HG02763 (cell line): ENCODE results near the gene FAM193B.
"Not testable (repeated sequence)": the region's sequence is repeated elsewhere in the genome, so short reads cannot be mapped to it uniquely, and the experiment has no call there.

Experiments used
- ATAC-seq: cut with Tn5 transposase; IDR thresholded peaks from one replicate; pipeline ENCODE4 v1.9.1; 2021; ENCODE audit warnings: mild to moderate bottlenecking, moderate library complexity; ENCODE audit not compliant: unreplicated experiment

Gene FAM193B

DNA sequence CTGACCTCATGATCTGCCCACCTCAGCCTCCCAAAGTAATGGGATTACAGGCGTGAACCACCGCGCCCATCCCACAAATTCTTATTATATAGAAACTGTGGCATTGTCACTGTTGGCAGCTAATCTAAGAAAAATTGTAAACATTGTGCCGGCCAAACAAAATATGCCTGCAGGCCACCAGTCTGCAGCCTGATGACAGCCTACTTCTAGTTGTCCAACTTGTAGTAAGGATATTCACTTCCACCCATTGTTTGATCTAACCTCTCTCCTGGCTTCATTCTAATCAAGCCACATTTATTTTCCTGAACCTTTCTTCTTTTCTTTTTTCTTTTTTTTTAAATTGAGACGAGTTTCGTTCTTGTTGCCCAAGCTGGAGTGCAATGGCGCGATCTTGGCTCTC is 24.0 kb upstream of the FAM193B start:
- no peak for ATAC-seq

DNA sequence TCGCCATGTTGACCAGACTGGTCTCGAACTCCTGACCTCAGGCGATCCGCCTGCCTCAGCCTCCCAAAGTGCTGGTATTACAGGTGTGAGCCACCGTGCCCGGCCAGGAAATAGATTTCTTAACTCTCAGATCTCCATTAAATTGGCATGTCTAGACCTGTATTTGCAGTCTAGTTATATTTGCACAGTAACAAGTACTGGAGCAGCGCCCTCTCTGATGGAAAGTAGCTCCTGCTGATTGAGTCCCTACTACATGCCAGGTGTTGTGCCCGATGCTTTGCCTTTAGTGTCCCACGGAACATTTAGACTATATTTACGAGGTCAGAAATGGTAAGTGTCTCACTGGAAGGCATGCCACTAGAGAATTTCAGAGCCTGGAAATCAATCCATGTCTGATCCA is 21.8 kb upstream of the FAM193B start:
- no peak for ATAC-seq

DNA sequence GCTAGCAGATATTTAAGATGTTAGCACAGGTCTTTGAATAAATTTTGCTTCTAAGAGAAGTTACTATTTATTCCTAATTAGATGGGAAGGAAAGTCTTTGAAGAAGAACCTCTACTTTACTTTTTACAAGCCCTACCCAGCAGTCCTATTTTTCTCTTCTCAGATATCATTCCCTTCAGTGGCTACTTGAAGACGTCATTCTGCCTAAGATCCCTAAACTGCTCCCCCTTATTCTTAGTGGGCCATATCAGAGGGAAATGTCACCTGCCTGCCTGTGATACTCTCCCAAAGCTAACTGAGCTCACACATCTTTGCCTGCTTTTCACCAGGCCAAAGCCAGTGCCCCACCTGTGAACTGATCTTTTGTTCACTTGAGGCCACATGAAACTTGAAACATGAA is 21.1 kb upstream of the FAM193B start:
- no peak for ATAC-seq

DNA sequence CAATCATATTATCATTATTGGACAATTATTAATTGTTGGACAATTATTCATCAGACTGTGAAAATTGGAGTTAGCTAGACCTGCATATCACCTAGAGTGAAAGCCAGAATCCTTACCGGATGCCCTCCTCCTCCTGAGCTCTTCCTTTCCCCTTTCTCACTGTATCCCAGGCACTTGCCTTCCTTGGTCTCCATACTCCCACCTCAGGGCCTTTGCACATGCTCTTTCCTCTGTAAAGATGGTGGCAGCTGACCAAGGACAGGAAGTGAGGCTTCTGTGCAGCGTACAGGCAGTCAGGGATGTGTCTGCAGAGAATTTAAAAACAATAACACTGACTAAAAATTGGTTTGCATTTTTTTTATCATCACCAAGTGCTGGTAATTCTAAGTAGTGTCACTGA is 15.5 kb upstream of the FAM193B start:
- no peak for ATAC-seq

DNA sequence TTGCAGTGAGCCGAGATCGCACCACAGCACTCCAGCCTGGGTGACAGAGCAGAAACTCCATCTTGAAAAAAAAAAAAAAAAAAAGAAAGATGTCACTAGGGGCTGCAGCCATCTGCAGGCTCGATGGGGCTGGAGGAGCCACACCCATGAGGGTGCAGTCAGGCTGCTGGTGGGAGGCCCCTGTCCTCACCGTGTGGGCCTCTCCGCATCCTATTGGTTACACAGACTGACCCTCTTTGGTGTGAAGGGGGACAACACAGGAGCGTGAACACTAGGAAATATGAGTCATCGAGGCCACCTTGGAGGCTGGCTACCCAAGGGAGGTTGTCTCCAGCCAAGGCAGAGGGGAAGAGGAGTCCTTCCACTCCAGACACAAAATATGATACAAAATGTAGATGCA is 14.0 kb upstream of the FAM193B start:
- ATAC-seq: no peak

DNA sequence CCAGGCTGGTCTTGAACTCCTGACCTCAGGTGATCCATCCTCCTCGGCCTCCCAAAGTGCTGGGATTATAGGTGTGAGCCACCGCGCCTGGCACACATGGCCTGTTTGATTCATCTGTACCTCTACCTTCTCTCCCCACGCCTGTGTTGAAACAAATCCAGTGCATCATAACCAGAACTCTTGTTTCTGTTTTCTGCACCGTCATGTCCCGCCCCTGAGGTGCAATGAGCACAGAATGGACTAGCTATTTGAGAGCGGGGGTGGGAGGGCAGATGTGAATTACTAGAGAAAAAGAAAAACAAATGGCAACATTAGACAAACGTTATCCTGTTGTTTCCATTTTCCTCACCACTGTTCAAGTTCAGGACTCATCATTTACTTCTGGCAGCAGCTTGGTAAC is 10.7 kb upstream of the FAM193B start:
- no peak for ATAC-seq

DNA sequence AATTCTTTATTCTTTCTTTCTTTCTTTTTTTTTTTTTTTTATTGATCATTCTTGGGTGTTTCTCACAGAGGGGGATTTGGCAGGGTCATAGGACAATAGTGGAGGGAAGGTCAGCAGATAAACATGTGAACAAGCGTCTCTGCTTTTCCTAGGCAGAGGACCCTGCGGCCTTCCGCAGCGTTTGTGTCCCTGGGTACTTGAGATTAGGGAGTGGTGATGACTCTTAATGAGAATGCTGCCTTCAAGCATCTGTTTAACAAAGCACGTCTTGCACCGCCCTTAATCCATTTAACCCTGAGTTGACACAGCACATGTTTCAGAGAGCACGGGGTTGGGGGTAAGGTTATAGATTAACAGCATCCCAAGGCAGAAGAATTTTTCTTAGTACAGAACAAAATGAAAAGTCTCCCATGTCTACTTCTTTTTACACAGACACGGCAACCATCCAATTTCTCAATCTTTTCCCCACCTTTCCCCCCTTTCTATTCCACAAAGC is 5.1 kb upstream of the FAM193B start:
- not testable (repeated sequence) for ATAC-seq

DNA sequence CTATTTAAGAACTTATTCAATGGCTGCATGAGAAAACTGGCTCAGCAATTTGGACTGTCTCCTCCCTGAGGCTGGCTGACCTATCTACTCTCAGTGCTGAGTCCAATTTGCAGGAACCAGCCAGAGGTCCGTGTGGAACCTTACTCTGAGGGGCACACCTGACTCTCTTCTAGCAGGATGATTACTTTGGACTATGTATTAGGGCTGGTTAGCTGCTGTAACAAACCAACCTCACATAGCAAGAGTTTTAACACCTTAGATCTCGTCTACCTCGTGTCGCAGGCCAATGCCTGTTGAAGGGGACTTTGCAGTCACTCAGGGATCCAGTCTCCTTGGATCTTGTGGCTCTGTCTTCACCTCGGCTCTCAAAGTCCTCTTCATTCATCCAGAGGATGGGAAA is 3.4 kb upstream of the FAM193B start:
- no peak for ATAC-seq

DNA sequence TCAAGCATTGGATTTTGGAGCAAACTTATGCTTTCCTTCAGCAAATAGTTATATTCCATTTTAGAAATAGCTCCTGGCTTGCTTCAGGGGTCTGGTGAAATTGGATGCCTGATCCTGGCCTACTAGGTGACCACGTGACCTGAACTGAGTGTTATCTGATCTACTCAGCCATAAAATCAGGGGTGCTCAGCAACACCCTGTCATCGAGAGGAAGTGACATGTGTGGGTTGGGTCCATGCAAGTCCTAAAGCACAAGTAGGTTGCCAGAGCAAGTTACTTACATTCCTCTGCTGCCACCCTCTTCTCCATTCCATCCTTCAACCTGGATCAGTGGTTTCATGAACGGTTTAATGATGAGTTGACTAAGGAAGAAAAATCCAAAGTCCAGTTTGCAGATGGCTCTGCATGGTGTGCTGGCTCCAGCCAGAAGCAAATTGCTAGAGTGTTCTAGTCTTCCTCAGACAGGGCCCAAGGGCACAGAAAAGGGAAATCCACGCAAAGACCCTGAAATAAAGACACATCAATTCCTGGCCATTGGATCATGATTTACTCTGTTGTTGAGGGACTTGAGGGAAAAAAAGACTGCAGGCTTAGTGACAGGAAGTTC is 2.8 kb upstream of the FAM193B start:
- ATAC-seq: no peak

DNA sequence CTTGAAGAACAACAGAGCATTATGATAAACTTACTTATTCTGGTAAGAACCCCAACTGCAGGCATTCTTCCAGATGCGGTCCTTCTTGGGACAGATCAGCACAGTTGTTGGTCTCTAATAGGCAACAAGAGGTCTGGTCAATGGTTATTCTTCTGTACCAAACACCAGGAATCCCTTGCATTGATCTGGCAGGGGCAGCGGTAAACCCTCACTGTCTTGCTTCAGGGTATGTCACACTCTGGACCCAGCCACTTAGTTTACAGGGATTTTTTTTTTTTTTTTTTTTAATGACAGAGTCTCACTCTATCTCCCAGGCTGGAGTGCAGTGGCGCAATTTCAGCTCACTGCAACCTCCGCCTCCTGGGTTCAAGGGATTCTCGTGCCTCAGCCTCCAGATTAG is 1.3 kb upstream of the FAM193B start:
- no peak for ATAC-seq

DNA sequence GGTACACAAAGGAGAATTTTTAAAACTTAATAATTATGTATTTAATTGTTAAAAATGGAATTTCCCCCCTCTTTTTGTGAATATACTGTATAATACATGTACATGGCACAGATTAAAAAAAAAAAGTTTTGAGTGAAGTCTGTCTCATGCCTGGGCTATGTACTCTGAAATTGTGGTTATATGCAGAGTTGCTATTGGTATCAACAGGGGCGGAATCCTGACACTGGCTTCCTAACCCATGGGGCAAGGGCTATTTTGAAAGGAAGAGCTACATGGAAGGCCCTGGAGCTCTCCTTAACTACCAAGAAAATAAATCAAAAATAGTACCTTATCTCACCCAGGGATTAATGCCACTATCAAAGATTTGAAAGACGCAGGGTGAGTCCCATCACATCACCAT is 865 bp upstream of the FAM193B start:
- ATAC-seq: no peak

DNA sequence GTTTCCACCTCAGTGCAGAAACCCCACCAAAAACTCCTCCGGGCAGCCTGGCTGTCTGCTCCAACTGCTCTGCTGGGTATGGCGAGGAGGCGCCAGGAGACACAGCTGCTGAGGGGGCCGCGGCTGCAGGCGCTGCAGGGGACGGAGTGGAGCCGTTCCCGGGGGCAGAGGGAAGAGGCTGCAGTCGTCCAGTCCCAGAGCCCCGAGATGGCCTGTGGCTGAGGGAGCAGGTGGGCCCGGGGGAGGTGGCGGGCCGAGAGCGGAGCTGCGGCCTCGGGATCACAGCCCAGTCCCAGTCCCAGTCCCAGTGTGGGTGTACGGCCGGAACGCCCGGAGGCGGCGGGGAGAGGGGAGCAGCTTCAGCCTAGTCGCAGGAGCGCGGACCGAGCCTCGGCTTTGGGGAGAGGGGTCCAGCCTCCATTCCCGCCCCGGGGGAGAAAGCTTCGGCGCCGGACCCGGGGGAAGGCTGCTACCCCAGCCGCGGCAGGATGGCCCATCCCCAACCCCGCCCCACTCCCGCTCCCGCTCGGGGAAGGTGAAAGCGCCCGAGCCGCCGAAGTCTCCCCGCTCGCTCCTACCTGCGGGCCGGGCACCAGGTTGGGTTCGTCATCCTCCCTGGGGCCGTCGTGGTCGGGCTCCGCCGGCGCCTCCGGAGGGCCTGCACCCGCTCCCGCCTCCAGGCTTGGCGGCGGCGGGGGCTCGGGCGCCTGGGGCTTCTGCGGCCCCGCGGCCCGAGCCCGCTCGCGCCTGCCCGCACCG is 513 bp downstream of the FAM193B start:
- ATAC-seq: peak; percentile 36

DNA sequence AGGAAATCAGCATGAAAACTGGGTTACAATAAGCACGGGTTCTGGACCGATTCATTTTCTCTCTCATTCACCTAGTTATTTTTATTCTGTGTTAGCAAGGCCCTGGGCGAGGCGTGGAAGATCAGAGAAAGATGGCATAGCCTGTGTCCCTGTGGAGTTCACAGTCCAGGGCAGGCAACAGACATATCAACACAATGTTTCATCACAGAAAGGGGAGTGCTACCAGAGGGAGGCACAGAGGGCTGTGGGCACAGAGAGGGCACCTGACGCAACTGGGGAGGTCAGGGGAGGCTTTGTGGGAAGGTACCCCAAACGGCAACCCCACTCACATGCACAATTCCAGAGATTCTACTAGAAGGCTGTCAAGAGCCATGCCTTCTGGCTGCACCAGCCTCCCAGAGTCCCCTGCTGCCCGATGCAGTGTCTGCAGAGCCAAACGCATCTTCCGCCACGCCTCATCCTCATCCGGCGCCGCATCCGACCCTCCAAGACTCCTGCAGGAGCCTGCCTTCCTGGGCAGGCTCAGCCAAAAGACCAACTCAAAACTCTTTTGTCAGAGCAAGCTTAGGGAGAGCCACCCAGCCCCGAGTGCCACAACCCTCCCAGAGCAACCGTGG is 1.4 kb downstream of the FAM193B start:
- no peak for ATAC-seq

DNA sequence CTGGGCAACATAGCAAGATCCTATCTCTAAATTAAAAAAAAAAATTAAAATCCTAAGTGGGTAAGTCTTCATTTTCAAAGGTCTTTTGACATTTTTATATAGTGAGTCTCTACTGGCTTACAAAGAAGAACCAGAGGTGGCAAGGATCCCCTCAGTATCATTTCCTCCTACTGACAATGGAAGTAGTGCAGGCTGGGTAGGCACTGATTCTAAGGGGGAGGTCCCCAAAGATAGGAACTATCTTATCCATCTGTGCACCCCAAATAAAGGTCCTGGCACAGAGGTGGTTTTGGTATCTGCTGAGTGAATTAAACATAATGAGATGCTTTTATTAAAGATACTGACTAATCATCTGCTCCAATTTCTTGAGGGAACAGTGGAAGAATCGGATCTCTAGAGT is 4.2 kb downstream of the FAM193B start:
- no peak for ATAC-seq

DNA sequence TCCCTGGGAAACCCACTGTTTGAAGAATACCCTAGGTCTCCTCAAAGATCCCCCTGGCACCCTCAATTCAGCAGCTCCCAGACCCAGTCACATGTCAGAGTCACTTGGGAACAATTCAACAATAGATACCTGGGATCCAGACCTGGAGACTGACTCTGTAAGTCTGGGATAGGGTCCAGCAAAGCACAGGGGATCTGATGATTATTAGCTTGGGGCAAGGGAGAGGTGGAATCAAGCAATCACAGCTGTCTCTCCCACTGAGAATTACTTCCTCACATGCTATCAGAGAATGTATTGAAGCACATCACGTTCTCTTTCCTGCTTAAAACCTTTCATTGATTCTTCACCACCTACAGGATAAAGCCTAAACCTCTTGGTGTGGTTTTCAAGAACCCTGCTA is 5.9 kb downstream of the FAM193B start:
- ATAC-seq: no peak

DNA sequence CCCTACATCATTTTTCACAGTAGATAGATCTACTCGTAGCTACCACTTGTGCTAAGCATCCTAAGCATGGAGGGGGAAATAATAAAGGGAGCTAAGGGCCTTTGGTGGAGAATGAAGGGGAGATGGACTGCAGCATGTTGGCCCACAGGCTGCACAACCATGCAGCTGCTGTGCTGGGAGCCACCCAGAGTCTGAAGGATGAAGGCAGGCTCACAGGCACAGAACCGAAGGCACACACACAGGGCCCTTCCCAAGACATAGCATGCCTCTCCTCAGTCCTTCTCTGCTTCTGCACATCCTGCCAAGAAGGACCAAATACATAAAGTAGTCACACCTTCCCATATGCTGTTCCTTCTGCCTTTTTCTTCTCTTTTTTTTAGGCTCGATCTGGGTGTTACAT is 6.6 kb downstream of the FAM193B start:
- ATAC-seq: no peak

DNA sequence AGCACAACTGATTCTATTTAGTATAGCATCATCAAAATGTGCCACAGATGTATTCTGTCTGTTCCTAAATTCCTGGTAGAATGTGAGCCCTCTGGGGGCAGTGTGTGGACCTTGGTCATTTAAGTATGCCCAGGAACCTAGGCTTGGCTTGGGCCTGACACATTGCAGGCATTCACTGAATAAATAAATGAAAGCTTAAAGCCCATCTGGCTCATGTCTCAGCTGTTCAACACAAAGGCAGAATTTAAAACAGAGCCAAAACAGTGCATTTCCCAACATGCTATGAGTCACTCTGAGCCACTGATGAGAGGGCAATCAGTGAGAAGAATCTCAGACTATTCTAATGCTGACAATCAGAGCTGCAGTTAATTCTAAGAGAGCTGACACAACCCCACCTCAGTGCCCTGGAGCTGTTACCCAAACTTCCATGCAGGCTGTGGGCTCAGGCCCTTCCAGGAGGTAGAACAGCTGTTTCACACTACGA is 8.1 kb downstream of the FAM193B start:
- no peak for ATAC-seq

DNA sequence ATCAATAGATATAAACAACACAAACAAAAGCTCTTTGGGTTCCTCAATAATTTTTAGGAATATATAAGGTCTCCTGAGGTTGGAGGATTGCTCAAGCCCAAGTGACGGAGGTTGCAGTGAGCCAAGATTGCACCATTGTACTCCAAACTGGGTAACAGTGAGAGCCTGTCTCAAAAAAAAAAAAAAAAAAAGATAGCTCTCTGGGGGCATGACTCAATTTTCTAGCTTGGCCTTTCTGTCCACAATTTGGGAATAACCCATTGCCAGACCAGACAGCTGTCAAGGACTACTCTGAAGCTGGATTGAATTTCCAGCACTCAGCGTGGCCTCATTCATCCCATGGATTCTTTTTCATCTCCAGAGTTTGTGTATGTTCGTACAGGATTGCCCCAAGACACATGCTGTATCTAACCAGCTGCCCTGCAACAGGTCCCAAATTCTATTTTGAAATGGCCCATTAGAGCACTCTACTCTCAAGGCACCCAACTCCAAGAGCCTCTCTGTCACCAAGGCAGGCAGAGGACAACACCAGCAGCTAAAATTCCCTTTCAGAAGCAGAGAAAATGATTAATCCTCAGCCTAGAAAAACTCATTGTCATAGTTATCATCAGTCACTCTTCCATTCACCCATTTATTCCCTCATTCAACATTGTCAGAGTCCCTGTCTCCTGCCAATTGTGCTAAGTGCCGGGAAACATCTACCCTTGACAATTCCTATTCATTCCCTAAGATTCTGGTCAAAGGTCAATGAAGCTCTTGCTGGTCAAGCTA is 8.7 kb downstream of the FAM193B start:
- no peak for ATAC-seq

DNA sequence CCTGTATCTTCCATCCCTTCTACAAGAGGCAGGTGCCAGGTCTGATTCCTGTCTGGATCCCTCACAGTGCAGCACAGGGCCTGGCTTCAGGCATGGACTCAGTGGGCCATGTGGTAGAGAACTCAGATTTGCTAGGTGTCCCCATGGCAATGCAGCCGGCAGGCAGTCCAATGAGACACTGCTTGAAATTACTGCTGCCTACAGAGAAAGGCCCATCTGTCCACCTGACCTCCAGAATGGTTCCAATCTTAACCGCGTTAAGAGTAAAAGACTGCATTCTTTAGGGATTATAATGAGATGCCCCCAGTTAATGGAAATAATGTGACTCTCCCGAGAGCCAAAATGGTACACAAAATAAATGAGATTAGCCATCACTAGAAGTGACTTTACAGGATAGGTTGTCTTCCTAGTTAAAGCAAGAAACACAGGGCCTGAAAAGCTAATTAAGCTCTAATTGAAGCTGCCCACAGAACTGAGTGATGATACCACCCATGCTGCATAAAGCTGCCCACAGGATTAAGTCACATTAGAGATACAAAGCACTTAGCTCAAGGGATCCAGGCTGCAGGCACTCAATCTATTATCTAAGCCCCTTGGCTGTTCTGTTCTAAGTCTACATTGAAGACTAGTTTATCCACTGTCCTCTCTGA is 11.4 kb downstream of the FAM193B start:
- ATAC-seq: no peak

DNA sequence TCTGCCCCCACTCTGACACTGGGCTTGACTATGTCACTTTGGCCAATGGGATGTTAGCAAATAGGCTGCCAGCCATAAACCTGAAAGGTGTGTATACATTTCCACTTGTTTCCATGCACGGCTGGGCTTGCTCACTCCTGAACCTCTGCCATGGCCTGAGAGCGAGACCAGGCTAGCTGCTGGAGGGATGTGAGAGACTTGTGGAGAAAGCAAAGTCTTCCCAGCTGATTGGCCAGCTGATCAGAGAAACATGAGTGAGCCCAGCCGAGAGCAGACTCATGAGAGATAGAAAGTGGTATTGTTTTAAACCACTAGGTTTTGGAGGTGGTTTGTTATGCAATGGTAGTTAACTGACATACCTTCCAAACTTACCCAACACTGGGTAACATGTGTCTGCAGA is 13.9 kb downstream of the FAM193B start:
- no peak for ATAC-seq

DNA sequence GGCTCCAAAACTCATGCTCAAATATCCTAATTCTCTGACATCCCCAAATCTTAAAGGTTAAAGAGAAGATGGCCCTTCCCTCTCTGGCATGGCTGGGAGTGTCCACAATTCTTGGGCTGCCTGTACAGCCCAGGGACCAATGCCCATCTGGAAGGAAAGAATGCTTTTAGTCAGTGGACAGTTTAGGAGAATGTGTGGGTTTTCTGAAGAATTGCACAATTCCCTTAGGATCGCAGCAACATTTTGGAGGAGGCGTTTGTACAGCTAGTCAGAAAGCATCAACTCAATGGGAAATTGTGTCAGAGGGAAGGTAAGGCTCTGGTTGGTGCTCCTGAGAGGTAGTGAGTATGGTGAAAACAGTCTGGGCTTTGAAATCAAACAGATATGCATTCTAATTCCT is 15.0 kb downstream of the FAM193B start:
- ATAC-seq: no peak
